HG03135 (cell line): ENCODE measurements around the gene PLXDC1.

Experiments
- ATAC-seq: cut with Tn5 transposase; IDR thresholded peaks from one replicate; pipeline ENCODE4 v1.9.1; 2021; ENCODE audit warnings: mild to moderate bottlenecking, moderate library complexity; ENCODE audit not compliant: unreplicated experiment

Gene PLXDC1

DNA sequence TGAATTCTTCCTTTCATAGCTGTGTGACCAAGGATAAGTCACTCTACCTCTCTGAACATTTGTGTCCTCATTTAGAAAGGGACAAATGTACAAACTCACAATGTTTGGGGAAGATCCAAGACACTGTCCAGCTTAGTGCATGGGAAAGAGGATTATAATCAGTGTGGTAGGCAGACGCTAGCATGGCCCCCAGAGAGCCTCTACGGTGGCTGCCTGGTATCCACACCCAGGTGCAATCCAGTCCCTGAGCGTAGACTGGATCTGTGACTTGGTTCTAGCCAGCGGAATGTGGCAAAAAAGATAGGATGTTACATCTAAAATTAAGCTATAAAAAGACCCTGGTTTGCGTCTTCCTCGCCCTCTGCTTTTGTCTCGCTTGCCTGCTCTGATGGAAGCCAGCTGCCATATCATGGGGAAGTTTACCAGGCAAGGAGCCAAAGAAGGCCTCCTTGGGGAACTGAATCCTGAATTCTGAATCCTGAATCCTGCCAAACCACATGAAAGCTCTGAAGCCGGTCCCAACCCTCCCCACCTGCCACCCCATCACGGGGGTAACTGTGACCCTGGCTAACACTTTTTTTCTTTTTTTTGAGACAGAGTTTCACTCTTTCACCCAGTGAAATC is 51.7 kb downstream of the PLXDC1 start:
- ATAC-seq: no peak

DNA sequence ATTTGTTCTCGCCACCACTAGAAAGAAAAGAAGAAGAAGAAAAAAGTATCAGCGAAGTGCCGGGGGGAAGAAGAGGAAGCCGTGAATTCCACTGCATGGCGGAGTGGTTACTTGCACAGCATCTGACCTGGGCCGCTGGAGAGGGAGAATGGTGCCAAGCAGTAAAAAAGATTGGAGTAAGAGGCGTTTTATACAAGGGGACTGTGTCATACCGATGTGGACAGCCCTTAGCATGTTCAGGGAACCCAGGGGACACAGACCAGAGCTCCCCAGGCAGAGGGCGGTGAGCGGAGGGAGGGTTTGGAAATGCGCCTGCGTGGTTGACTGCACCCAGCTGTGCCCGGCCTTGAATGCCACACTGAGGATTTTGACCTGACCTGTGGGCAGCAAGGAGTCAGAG is 52.8 kb downstream of the PLXDC1 start:
- no peak for ATAC-seq

DNA sequence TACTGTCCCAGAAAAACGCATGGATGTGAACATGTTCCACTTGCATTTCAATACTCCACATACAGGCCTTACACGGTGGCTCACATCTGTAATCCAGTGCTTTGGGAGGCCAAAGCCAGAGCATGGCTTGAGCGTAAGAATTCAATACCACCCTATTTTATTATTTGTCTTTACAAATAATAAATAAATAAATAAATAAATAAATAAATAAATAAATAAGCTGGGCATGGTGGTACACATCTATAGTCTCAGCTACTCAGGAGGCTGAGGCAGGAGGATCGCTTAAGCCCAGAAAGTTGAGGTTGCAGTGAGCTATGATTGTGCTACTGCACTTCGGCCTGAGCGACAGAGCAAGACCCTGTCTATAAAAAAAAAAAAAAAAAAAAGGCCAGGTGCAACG is 53.9 kb downstream of the PLXDC1 start:
- ATAC-seq: no peak

DNA sequence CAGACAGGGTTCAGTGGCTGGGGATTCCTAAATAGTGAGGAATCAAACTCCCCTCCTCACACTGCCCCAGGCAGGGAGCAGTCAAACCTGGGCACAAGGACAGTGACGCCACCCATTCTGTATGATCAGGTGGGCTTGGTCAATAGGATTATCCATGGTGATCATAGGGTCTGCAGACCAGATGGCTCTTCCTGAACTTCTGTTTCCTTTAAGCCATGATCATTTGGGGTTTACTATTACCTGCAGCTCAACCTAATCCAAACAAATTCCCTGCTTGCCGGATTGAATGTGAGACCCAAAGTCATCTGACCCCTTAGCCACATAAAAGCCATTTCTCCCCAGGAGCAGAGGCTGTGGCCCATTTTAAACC is 54.3 kb downstream of the PLXDC1 start:
- no peak for ATAC-seq

DNA sequence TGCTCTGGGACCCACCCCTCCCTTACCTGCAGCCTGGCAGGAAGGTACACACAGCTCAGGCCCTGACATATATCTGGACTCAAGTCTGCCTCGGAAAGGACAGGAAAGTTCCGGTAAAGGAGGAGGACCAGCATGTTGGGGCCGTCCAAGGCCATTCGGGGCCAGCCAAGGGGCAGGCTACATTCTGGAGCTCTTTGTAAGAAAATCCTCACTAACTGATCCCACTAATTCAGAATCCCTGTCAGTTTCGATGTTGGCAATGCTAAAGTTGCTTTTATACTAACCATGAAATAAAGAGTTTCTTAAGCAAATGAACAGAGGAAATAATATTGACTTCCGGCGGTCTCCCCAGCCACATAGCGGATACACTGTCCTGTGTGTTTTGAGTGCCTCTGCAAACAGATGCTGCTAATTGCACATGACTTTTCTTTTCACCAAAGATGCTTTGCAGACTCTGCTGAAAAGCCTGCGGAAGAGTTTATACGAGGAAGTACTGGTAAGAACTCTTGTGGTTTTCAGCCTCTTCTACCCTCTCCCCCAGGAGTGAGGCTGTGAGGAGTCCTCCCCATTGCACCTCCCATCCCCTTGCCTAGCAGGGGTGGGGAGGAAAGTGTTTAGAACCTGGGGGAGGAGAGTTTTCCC is 54.8 kb downstream of the PLXDC1 start:
- ATAC-seq: no peak

DNA sequence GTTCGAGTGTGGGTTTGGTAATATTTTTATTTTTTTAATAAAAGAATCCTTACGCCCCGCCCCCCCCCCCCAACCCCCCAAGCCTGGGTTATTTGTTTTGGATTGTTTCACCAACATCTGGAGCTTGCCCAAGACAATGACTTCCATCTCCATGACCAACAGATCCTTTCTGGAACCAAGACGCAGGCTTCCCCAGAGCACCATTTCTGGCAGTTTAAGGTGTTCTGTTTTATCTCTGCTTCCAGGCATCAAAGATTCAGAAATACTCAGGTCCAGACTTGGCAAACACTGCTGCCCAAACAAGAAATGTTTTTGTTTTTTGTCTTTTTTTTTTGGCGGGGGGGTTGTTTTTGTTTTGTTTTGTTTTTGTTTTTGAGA is 56.1 kb downstream of the PLXDC1 start:
- ATAC-seq: no peak

DNA sequence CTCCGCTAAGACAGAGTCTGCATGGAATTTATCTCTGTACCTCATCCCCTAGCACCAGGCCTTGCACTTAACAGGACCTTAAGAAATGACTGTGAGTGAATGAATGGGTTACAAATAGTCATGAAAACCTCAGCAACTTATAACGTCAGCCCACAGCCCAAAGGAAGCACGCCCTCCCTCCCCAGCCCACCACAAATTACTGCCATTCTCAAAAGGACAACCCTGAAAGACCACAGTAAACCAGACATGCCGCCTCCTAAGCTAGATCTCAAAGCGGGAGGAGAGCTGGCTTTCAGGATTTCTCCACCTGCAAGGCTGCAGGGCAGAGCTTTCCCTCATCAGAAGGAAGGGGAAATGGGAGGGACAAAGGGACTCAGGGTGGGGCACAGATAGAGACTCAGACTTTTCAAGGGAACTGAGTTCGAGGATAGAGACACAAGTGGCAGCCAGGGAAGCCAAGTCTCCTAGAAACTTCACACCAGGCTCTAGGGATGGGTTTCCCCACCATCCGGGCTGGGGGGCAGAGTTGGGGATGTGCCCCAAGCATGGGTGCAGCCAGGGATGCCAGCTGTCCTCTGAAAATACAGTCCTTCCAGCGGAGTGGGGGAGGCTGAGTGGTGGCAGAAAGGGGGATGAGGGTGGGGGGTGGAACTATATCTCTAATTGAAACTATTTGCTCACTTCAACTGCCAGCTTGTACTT is 56.7 kb downstream of the PLXDC1 start:
- no peak for ATAC-seq

DNA sequence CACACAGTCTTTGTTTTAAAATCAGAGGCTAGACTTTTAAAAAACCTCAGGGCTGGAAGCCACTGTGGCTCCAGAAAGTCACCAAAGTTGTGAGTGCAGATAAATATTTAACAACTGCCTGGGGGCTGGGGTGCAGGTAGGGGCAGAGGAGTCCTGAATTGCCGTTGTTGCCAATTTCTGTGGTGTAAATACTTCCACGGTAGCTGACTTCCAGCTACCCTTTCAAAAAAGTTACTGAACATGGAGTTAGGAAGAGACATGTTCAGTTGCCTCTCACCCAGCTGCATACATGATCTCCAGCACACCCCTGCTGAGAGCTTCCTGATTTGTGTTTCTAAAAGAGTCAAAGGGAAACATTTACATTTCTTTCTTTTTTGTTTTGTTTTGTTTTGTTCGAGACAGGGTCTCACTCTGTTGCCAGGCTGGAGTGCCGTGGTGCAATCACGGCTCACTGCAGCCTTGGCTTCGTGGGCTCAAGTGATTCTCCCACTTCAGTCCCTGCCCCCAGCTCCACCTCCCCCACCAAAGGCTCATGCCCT is 58.7 kb downstream of the PLXDC1 start:
- no peak for ATAC-seq

DNA sequence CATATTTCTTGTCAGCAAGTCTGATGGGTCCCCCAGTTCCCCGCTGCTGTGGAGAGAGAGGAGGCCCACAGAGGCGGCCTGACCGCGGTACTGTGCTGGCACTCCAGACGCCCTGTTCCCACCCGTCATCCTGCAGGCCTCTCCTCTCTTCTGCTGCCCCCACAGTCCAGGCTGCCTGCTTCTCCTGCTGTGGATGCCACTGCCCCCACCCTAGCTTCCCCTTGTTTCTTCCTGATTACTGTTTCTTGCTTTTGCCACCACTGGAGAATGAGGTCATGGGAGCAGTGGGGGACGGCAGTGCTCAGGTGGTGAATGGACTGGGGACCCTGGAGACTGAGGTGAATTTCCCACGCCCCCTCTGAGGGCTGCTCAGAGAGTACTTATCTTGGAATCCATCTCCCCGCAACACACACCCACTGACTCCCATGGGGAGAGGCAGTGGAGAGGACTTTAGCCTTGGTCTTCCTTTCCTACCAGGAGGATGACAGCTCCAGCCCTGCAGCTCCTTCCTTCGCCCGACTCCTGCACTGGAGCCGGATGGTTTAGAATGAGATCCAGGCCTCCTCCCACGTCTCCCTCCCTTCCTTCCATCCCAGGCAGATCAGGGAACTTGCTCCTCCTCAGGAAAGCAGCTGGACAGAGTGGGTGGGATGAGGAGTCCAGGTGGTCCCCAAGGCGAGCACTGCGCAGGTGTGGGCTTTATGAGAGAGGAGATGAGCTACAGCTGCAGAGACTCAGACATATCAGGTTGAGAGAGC is 60.4 kb downstream of the PLXDC1 start:
- no peak for ATAC-seq

DNA sequence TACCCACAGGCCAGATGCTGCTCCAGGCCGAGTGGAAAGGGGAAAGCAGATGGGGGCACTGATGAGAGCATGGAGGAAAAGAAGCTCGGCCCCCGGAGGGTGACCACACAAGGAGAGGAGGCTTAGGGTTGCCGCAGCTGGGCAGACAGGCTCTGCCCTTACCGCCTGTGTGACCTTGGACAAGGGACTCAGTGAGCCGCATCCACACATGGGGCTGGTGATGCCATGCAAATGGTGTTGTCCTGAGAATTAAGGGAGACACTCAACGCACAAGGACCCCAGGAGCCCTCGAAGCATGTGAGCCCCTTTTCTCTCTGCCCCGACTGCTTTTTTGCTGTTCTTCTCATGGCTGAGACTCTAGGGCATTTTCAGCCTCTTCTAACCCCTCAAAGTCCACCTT is 61.0 kb downstream of the PLXDC1 start:
- ATAC-seq: no peak

DNA sequence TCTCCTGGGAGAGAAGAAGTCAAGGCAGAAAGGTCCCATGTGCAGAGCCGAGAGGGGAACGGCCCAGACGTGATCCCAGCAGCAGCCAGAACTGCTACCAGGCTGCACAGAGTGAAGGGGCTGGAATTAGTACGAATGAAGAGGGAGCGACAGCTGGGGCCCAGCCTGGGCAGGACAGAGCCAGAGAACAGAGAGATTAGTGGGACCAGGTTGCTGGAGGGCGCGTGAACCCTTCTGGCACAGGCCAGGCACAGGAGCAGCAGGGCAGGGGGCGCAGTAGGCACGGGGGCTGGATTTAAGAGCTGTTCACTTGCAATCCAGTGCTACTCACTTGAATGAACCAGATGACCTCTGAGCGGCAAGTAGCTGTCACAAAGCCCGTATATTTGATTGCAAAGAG is 66.9 kb downstream of the PLXDC1 start:
- no peak for ATAC-seq

DNA sequence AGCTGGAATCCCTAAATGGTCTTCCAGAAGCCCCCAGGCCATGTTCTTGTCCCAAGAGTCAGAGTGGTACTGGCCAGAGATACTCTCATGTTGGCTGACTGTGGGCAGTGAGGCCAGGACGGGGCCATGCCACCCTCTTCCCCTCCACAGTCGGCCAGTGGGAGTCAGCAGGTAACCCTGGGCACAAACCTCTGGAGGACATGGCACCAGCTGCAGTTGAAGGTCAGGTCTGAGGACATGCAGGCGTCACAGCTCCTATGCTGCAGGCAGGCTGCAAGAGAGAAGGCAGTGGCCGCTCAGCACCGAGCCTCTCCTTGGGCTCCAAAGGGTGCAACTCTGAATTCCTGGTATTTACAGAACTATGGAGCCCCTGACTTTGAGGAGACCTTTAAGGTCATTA is 68.2 kb downstream of the PLXDC1 start:
- ATAC-seq: no peak

DNA sequence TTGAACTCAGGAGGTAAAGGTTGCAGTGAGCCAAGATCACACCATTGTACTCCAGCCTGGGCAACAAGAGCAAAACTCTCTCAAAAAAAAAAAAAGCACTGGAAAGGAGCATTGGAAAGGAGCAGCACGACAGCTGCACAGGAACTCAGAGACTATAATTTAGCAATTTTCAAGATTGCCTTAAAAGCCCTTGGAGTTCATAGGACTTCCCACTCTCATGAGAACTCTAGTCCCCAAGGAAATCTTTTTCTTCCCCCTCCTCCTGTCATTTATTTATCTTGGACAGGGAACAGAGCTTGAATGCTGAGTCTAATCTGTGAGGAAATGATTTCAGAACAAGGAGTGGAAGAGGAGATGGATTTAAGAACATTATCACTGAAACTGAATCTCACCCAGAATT is 69.0 kb downstream of the PLXDC1 start:
- no peak for ATAC-seq

DNA sequence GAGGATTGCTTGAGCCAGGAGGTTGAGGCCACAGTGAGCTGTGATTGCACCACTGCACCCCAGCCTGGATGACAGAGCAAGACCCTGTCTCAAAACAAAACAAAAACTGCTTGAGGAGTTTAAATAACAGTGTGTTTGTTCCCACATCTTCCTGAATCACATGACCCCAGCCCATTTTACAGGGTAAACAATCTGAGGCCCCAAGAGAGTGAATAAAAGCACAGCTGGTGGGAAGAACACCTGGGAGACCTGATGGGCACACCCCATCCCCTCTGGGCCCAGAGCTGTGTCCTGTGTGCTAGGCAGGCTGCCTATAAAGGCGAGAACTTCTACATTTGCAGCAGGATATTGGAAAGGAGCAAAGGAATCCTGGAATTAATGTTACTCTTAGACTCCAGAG is 69.6 kb downstream of the PLXDC1 start:
- no peak for ATAC-seq

DNA sequence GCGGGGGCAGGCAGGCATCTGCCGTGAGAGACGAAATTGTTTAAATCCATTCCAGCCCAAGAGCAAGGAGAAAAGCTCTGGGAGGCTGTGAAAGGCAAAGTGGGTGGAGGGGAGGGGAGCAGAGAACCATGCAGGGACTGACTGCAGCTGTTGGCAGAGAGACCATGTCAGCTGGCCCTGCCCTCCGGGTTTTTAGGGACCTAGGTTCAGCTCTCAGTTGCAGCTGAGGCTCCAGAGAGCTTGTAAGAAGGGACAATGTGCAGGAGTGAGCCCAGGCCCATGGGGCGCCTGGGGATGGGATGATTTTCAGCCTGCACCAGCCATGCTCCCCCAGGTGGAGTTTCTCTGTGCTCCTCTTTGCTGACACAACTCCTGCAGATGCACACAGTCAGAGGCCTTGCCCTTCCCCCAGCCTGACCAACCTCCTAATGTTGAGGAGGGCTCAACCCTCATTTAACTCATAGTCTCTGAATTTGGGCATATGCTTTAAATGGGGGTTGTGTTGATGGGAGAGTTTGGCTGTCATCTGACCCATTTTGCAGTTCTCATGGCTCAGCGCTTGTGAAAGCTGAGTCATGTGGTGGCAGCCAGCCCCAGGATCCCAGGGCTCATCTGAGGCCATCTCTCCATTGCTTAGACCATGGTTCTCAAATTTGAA is 70.9 kb downstream of the PLXDC1 start:
- ATAC-seq: no peak

DNA sequence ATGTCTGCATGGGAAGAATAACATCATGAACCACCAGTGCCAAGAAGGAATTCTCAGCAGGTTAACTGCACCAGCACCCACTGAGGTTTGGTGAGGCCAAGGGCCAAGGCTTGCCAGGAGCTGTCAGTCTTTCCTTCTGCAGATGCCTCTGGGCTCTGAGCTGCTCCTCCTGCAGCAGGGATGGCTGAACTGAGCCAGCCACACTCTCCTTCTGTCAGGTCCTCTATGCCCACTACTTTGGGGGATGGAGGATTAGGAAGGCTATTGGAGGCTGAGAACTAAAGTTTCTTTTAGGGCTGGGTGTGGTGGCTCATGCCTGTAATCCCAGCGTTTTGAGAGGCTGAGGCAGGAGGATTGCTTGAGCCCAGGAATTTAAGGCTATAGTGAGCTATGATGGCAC is 71.6 kb downstream of the PLXDC1 start:
- no peak for ATAC-seq

DNA sequence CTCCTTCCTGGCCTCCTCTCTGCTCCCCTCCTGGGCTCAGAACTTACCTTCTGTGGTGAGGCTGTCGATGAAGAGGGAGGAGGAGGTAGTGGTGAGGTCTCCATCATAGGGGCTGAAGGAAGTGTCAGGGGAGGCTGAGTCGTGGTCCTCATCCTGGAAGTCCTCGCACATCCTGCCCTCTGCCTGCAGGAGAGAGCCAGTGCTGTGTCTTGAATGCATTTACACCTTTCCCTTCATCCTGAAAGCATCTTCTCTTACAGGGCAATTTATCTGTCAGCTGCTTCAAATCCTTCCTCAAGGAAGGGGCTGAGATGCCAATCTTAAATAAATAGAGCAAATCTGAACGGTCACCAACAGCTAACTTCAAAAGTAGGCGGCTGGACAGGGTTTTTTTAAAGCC is 73.6 kb downstream of the PLXDC1 start:
- ATAC-seq: no peak

DNA sequence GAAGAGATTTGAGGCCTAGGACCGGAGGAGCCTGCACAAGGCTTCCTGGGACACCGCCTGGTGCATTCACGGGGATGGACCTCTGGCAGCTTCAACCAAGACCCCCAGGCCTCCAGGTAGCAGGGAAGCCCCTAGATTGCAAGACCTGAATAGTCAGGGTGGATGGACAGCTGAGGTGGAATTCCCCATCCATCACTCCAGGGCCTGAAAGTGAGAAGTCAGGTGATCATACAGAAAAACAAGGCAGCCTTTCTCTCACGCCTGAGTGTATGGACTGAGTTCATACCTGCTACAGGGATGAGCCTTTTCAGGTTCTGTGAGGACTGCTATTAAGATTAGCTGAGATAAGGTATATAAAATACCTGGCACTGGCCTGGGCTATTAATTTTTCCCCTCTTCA is 74.2 kb downstream of the PLXDC1 start:
- ATAC-seq: no peak

DNA sequence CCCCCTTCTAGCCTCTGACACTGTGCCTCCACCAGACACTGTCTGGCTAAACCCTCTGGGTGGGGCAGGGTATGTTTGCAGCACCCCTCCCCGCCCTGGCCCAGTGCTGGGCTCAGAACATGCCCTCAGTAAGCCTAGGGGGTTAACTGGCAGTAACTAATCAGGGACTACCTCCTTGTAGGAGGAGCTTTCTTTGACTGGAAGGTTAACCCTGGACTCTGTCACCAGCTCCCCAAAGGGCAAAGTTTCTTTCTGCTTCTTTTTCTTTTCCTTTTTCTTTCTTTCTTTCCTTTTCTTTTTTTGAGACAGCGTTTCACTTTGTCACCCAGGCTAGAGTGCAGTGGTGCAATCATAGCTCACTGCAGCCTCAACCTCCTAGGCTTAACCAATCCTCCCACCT is 76.8 kb downstream of the PLXDC1 start:
- ATAC-seq: no peak

DNA sequence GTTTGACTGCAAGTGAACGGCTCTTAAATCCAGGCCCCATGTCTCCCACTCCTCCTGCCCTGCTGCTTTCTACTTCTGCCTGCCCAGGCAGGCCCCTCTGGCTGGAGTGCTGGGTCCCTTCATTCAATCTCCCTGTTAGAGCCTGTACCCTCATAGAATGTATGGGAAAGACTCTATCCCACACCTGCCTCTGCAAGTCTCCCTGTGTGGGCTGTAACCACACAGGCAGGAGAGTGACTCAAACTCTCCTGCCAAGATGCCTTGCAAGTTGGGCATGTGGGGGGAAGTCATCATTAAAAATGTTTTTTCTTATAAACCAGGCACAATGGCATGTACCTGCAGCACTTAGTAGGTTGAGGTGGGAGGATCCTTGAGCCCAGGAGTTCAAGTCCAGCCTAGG is 77.5 kb downstream of the PLXDC1 start:
- ATAC-seq: no peak

DNA sequence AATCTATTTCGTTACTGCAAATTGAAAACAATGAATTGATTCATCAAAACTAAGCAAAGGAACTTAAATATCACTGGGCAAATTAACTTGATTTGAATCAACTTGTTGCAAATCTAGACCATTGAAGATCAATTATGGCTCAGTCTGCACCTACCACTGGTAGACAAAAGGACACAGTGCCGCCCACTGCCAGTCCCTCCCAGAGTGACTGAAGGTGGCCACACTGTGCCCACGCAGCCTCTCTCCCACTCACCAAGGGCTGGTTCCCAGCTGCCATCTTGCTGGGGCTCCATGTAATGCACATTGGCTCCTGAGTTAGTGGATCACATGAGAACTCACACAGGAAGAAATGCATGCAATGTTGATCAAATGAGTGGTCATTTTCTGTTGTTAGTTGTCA is 78.1 kb downstream of the PLXDC1 start:
- no peak for ATAC-seq
